Activated CD4-positive, alpha-beta T cell treated with anti-CD3 and anti-CD28 coated beads, Interleukin-2, amount 50 U/mL, for 1 hour (primary cell): ENCODE results near the gene ATP13A2.
"Not testable (repeated sequence)": the region's sequence is repeated elsewhere in the genome, so short reads cannot be mapped to it uniquely, and the experiment has no call there.

Experiments
- DNase-seq: peaks from one replicate; pipeline ENCODE4 v3.0.0-alpha.2; 2020

ATP13A2 gene

DNA sequence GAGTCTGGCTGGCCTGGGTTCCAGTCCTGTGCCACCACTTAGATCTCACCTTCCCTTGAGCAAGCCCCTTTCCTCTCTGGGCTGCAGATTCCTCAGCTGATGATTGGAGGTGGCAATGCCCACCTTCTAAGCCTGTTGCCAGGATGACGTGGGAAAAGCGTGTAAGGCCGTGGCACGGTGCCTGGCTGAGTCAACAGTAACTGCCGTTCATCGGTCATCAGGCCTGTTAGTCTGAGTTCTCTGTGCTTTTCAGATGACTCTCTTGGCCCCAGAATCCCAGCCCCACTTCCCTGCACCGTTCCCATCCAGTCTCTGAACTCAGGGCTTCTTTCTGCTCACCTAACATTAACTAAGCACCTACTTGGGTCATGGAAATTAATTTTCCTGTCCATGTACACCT lies 62.7 kb downstream of the ATP13A2 start:
- not testable (repeated sequence) for DNase-seq

DNA sequence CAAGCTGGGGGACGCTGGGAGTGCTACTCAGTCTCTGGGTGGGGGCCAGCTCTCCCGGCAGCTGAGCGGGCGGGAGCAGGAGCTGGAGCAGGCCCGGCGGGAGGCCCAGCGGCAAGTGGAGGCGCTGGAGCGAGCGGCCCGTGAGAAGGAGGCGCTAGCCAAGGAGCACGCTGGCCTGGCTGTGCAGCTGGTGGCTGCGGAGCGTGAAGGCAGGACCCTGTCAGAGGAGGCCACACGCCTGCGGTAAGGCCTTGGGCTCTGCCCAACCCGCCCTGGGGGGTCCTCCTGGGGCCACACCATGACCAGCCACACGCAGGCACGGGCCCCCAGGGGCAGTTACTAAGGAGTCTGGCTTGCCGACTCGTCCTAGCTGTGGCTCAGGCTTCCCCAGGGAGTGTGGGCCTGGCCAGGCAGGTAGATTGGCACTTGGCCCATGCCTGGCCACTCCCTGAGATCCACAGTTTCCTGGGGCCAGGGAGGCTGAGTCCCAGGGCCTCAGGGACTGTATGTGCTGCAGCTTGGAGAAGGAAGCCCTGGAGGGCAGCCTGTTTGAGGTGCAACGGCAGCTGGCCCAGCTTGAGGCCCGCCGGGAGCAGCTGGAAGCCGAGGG lies 63.3 kb downstream of the ATP13A2 start:
- DNase-seq: not testable (repeated sequence)

DNA sequence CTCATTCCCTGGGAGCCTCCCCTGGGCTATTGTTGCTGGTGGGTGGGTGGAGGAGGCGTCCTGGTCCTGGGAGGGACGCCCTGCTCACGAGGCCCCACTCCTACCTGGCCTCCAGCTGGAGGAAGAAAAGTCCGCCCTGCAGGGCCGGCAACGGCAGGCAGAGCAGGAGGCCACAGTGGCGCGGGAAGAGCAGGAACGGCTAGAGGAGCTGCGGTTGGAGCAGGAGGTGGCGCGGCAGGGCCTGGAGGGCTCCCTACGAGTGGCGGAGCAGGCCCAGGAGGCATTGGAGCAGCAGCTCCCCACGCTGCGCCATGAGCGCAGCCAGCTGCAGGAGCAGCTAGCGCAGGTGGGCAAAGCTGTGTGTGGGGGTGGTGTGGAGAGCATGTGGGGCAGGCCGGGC lies 65.1 kb downstream of the ATP13A2 start:
- no peak for DNase-seq

- DNase-seq: not testable (repeated sequence)
Observed at GRCh38 chr1:16946185-16946584, 65.5 kb downstream of the ATP13A2 start.

DNA sequence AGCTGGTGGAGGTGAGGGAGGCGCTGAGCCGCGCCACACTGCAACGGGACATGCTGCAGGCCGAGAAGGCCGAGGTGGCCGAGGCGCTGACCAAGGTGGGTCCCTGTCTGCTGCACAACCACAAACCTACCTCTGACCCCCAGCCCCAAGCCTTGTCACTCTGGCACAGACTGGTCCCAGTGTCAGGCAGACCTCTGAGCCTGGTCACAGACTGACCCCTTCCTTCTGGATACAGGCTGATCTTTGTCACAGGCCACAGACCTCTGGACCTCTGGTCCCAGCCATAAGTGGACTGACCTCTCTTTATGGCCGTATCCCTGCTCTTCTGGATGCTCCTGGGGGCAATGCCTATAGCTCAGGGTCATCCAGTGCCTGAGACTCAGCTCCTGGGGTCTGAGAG lies 66.2 kb downstream of the ATP13A2 start:
- not testable (repeated sequence) for DNase-seq

GRCh38 chr1:16944038-16944437 lies 67.7 kb downstream of the ATP13A2 start:
- DNase-seq: no peak

GRCh38 chr1:16939386-16940180 lies 72.1 kb downstream of the ATP13A2 start:
- not testable (repeated sequence) for DNase-seq

DNA sequence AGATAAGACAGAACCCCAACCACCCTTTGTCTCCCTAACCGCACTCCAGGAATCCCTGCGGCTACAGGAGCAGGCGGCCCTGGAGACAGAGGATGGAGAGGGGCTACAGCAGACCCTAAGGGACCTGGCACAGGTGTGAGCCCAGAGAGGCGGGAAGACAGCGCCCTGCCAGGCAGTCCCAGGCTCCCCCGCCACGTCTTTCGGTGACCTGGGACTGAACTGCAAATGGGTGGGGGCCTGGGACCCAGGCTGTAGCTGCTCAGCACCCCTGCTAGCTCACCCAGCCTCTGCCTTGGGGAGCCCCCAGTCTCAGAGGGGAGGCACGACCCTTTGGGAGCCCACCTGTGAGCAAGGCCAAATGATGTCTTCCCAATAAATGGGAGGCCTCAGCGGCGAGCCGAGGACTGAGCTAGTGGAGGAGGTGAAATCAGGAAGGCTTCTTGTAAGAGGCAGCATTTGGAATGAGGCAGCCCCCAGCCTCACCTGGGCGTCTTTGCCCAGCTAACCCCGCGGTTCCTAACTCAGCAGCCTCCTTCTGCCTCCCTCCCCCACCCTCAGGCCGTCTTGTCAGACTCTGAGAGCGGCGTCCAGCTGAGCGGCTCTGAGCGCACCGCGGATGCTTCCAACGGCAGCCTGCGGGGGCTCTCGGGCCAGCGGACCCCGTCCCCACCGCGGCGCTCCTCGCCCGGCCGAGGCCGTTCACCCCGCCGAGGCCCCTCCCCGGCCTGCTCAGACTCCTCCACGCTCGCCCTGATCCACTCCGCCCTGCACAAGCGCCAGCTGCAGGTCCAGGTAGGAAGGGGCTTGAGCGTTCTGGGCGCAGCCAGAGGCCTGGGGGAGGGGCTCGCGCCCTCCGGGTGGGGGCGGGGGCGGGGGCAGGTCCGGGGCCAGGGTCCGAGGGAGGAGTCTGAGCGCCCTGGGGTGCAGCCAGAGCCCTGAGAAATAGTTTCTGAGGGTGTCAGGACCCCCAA lies 73.1 kb downstream of the ATP13A2 start:
- DNase-seq: no peak

GRCh38 chr1:16936580-16936979 lies 75.1 kb downstream of the ATP13A2 start:
- DNase-seq: not testable (repeated sequence)
